HG03095 (cell line): ENCODE data around the gene JAK3.
"Not testable (repeated sequence)": the region's sequence is repeated elsewhere in the genome, so short reads cannot be mapped to it uniquely, and the experiment has no call there.

Source experiments
- ATAC-seq: cut with Tn5 transposase; IDR thresholded peaks from one replicate; pipeline ENCODE4 v1.9.1; 2021; ENCODE audit warnings: moderate library complexity; ENCODE audit not compliant: unreplicated experiment

JAK3 gene

GRCh38 chr19:17847538-17848366, at the start of gene JAK3:
Gene JAK3 (minus strand): TSS chr19:17847982. CDS start chr19:17844417, 3,565 bp downstream.
- peak; percentile 47 for ATAC-seq

- ATAC-seq: no peak
Measured at GRCh38 chr19:17893766-17894165, 46.0 kb upstream of the JAK3 start.

- no peak for ATAC-seq
Measured at GRCh38 chr19:17889609-17890214, 41.9 kb upstream of the JAK3 start.

DNA sequence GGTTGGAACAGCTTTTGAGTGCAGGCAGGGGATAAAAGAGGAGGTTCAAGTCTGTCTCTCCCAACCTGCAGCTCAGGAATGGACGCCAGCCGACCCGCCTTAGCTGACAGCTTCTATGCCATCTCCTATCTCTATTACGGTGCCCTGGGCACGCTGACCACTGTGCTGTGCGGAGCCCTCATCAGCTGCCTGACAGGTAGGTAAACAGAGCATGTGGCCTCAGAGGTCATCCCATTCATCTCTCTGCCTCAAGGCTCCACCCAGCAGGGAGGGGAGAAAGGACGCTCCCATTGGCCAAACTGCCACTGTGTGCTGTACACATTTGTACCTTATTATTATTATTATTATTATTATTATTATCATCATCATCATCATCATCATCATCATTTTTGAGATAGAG, 40.5 kb upstream of the JAK3 start:
- ATAC-seq: no peak

GRCh38 chr19:17887221-17887620, 39.4 kb upstream of the JAK3 start:
- ATAC-seq: not testable (repeated sequence)

GRCh38 chr19:17886515-17886914, 38.7 kb upstream of the JAK3 start:
- no peak for ATAC-seq

DNA sequence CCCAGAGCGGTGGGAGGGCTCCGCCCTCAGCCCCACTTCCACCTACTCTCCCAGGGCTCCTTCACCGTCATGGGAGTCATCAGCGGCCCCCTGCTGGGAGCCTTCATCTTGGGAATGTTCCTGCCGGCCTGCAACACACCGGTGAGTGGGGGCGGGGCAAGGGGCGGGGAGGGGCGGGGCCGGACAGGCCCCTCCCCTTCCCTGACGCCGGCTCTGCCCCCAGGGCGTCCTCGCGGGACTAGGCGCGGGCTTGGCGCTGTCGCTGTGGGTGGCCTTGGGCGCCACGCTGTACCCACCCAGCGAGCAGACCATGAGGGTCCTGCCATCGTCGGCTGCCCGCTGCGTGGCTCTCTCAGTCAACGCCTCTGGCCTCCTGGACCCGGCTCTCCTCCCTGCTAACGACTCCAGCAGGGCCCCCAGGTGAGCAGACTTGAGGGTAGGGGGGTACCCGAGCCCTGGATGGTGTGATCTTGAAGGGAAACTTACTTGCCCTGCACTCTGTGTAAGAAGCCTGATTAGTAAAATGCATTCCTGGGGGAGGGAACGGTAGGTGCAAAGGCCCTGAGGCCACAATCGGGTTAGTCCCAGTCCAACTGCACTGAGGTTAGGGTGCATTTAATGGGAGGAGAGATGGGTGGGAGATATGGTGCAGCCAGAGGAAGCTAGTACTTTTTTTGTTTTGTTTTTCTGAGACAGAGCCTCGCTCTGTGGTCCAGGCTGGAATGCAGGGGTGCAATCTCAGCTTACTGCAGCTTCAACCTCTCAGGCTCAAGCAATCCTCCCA, 36.0 kb upstream of the JAK3 start:
- ATAC-seq: no peak

GRCh38 chr19:17881701-17882100, 33.9 kb upstream of the JAK3 start:
- no peak for ATAC-seq

GRCh38 chr19:17879466-17879865, 31.7 kb upstream of the JAK3 start:
- no peak for ATAC-seq

DNA sequence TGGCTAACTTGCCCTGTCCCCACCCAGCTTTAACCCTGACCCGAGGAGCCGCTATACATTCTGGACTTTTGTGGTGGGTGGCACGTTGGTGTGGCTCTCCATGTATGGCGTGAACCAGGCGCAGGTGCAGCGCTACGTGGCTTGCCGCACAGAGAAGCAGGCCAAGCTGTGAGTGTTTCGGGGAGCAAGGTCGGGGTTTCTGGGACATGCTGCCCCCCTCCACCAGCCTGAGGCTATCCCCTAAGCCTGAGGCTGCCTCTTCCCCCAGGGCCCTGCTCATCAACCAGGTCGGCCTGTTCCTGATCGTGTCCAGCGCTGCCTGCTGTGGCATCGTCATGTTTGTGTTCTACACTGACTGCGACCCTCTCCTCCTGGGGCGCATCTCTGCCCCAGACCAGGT, 29.9 kb upstream of the JAK3 start:
- ATAC-seq: no peak

DNA sequence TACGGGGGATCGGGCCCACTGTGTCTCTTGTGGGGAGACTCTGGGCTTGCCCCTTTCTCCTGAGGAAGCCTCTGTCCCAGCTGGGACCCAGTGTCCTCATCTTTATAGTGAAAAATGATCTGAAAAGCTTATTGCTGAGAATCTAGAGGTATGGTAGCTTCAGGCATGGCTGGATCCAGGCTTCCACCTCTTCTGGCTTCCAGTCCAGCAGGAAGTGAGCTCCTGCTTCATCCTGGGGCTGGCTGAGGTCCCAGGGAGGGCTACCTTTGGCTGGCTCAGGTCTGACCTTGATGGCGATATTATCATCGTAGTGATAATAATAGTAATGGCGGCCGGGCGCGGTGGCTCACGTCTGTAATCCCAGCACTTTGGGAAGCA, 27.0 kb upstream of the JAK3 start:
- no peak for ATAC-seq

DNA sequence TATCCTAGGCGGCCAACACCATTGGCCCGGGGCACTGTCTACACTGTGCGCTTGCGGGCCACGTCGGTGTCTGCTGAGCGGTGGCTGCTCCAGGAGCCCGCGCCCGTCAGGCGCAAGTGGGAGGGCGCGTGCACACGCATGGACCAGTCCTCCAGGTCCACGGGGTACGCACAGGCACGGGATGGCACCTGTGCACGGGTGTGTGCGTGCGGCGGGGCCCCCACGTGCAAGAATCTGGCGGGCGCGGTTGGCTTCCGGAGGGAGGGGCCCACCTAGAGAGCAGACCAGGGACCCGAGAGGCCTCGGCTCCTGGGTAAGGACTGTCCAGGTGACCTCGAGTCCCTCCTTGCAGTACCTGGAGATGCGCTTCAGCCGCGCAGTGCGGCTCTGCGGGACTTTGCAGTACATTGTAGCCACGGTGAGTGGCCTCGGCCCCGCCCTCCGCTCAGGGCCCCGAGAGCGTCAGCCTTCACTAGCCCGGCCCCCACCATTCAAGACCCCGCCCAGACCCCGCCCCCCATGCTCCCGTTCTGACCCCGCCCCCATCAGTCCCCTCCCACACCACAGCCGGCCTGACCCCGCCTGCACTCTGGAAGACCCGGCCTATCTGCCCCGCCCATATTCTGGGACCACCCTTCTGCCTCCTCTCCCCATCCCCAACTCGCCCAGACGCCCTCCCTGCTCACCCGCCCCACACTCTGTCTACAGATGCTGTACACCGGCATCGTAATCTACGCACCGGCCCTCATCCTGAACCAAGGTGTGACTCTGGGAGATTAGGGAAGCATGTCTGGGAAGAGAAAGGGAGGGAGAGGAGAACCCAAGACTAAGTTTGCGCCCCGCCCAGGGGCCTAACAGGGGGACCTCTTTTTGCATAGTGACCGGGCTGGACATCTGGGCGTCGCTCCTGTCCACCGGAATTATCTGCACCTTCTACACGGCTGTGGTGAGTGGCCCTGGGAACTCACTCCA, 26.3 kb upstream of the JAK3 start:
- no peak for ATAC-seq

- no peak for ATAC-seq
Measured at GRCh38 chr19:17872251-17873001, 24.6 kb upstream of the JAK3 start.

DNA sequence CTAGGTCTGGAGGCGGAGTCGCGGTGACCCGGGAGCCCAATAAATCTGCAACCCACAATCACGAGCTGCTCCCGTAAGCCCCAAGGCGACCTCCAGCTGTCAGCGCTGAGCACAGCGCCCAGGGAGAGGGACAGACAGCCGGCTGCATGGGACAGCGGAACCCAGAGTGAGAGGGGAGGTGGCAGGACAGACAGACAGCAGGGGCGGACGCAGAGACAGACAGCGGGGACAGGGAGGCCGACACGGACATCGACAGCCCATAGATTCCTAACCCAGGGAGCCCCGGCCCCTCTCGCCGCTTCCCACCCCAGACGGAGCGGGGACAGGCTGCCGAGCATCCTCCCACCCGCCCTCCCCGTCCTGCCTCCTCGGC, 24.1 kb upstream of the JAK3 start, which contains the start of gene SLC5A5:
Gene SLC5A5, plus strand, starts transcription at position 68 of the 373 bp plus-strand sequence. CDS start 375 bp downstream, outside the sequence.
- ATAC-seq: no peak

DNA sequence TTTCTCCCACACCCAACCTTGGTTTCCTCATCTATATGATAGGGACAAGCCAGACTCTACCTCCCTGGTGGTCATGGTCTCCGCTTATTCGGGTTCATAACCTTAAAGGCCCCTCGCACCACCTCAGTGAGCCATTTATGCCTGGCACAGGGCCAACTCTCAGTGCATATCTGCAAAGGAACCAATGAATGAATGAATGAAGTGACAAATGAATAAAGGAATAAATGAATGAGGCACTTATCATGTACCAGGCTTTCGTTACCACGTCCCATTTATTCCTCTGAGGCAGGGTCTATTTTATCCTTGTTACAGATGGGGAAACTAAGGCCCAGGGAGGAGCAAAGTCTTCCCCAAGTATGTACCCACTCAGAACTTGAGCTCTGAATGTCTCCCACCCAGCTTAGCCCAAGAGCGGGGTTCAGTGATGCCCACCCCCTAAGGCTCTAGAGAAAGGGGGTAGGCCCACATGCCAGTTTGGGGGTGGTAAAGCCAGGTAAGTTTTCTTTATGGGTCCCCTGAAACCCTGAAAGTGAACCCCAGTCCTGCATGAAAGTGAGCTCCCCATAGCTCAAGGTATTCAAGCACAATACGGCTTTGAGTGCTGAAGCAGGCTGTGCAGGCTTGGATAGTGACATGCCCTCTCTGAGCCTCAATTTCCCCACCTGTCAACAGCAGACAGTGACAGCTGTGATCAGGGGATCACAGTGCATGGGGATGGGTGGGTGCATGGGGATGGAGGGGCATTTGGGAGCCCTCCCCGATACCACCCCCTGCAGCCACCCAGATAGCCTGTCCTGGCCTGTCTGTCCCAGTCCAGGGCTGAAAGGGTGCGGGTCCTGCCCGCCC, 23.5 kb upstream of the JAK3 start:
- no peak for ATAC-seq

GRCh38 chr19:17869114-17869608, 21.4 kb upstream of the JAK3 start:
- no peak for ATAC-seq

DNA sequence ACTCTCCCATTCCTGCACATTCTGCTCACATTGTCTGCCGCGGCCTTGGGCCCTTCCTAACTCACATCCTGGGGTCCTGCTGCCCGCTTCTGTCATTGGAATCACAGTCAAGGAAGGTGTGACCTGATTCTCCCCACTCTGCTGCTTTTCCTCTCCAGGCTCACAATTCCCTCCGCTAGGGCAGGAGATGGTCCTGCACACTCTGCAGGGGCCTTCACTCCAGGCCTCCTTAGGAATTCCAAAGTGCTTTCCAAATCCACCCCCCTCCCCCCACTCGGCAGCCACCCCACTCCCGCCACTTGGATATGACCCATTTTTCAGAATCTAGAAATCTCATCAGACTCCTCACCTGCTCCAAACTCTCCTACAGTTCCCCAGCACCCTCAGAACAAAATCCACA, 20.9 kb upstream of the JAK3 start:
- ATAC-seq: no peak

- ATAC-seq: no peak
Measured at GRCh38 chr19:17866964-17867486, 19.2 kb upstream of the JAK3 start.
